ENCODE measurements around the gene ZNF106. TPM values are rescaled to one million over a fixed set of nuclear protein-coding genes. Genes with fewer than 3 reads are reported as not detected.
A peak's percentile ranks its signal among the peaks of the same experiment; 100 is the strongest.

ZNF106 gene
- total RNA-seq, 1 donor from 2014 or later, result 80.2 TPM

DNA sequence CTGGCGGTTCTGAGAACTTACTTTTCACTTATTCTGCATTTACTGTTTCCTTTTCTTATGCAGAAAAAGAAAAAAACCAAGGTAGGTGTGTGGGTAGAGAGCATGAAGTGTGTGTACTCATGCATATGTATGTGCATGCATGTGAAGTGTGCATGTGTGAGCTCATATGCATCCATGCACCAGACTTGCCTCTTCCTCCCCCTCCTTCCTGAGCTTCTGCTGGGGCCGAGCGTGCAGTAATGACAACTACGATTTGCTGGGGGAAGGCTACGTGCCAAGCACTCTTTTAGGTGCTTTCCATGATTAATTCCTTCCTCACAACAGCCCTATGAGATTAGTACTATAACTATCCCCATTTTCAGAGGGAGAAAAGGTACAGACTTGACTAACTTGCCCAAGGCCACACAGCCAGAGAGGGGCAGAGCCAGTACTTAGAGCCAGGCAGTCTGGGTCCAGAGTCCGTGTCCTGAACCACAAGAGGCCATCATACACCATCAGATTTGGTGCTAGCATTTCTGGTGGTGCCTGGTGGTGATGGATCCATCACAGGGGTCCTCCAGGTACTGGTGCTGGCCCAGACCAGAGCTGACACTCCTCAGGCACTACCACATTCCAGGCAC lies 85.0 kb downstream of the ZNF106 start:
- no peak for DNase-seq (ENCODE audit: low spot score)

DNA sequence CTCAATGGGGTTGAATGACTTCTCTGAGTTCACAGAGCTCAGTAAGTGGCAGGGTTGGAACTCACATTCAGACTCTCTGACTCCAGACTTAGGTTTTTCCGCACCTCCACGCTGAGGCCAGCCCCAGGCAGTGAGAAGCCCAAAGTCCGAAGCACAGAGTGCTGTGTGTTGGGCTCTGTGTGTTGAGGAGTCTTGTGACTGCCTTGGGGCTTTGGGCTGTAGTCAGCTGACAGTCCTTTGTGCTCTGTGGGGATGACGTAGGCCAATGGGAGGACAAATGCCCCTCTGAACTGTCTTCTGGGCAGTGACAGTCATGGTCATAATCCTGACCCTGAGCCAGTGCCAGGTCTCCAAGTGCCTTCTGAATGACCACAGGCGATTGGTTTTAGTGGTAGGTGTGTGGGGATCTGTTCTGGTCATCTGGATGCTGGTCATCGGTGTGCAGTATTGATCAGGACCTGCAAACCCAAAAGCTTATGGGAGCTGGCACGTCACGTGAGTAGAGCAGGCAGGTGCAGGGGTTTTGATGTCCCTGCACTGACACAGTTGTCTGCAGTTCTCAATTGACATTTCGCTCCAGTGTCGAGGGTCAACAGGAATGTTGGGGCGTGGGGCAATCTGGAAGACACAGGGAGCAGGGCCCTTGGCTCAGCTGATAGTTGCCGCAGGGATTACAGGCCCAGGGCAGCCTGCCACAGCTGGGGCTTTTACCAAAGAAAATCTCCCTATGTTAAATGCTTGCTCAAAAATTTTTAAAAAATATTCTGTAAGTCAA lies 86.3 kb downstream of the ZNF106 start:
- DNase-seq (ENCODE audit: low spot score), result no peak

DNA sequence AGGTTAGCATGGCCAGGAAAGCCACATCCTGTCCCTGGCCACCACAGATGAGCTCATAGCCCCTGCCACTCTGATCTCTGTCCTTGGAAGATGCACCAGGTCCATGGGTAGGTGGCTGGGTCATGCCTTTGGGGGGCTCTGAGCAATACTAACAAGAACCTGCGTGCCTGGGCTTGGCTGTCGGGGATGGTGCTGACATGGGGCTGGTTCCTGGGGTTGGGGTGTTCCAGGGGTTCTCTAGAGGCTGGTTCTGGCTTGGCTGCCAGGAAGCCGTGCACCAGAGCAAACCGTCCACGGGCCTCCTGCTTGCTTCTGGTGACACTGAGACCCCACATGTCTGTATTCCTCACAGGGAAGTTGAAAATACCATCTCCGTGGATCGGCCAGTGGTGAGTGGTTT lies 87.6 kb downstream of the ZNF106 start:
- no peak for DNase-seq (ENCODE audit: low spot score)

DNA sequence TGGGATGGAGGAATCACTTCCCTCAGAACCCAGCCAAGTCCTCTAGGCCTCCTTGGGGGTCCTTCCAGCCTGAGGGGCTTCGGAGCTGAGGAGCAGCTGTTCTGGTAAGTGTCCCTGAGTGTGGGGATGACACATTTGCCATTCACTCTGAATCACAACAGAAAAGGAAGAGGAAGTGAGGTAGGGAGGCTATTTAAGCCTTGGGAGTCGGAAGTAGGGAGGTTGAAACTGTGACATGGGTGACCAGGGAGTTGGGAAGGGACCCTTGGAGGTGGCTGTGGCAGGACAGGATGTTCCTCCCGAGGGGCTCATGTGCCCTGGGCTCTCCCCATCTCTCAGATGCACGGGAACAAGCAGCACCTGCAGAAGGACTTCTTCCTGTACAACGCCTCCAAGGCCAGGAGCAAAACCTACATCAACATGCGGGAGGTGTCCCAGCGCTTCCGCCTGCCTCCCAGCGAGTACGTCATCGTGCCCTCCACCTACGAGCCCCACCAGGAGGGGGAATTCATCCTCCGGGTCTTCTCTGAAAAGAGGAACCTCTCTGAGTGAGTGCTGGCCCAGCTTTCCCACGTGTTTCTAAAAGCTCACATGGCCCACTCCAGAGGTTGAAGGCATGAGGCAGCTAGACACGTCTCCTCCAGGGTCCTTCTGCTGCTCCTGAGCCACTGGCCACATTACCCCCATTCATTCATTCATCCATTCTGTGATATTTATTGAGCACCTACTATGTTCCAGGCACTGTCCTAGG lies 88.3 kb downstream of the ZNF106 start:
- DNase-seq (ENCODE audit: low spot score), result no peak

DNA sequence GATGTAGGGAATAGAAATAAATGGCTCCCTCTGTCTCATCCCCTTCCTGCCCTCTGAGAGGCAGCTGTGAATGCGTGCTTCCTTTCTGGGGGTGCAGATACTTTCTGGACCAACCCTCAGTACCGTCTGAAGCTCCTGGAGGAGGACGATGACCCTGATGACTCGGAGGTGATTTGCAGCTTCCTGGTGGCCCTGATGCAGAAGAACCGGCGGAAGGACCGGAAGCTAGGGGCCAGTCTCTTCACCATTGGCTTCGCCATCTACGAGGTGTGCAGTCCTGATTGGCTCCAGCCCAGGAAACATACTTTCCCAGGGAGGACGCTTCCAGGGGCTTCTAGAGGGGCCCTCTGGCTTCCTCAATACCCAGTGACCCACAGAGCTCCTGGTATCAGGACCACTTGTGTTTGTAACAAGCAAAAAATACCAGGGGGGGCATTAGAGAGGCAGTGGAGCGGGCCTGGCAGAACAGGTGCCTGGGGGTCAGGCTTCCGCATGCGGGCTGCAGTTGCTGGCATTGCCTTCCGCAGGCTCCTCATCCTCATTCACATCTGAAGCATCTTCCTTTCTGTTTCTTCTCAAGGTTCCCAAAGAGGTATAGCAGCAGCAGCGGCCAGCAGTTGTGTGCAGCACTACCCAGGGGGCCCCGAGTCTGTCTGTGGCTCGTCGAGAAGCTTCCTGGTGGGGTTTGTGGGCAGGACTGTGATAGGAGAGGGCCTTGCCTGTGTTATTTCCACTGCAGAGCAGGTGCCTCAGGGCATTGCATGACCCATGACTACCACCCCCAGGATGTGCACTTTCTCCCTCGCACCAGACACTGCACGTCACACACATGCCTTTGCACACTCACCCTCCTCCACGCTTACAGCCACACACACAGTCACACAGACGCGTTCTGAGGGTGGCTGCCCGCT lies 89.1 kb downstream of the ZNF106 start:
- DNase-seq (ENCODE audit: low spot score), result no peak

DNA sequence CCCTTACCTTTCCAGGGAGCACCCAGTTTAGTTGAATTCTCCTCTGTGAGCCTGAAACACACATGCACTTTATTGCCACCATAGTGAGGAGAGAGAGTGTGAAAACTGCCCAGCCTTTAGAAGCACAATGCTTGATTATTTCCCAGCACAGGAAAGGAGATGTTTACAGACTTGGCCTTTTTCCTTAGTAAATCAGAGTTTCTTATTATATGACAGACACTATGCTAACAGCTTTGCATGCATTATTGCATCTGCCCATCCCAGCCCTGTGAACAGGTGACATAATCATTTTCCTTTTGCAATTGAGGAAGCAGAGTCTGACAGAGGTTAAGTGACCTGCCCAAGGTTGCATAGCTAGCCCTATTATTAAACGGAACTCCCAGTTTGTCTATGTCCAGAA lies 95.1 kb downstream of the ZNF106 start:
- no peak for DNase-seq (ENCODE audit: low spot score)

DNA sequence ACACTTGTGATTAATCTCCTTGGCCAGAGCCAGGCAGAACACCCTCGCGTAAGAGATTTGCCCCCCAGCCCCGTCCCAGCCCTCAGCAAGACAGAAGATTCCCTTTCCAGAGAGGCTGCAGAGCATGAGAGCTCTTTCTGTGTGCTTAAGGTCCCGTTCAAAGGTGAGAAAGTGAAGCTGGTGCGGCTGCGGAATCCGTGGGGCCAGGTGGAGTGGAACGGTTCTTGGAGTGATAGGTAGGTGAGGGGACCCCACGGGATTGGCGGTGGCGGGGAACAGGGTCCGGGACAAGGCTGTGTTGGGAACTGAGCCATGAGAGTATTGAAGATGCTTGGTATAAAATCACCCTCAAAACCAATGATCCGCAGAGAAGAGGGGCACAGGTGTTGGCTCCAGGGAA lies 96.8 kb downstream of the ZNF106 start:
- no peak for DNase-seq (ENCODE audit: low spot score)

DNA sequence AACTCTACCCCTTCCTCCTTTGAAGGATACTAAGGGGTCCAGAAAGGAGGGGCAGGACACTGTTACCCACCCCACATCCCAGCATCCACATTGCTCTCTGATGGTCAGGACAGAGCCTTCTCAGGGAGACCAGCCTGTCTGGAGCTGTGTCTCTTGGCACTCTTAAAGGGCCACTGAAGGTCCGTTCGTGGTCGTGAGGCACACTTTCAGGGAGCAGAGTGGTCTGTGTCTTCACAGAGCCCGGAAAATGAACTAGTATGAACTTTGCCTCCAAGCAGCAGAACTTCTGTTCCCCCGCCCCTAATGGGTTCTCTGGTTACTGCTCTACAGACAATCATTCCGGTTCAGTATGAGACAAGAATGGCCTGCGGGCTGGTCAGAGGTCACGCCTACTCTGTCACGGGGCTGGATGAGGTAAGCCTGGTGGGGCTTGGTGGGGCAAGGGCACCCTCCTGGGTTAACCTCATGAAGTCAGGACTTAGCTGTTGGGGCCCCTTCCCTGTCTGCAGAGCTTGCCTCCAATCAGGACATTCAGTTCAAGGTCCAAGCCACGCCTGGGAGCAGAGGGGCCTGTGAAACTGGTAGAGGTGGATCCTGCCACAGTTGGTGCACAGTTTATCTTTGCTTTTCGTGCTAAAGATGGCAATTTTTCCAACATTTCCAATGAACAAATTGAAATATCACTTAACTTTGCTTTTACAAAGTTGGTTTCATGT lies 98.5 kb downstream of the ZNF106 start:
- peak; percentile 12 for DNase-seq (ENCODE audit: low spot score)

DNA sequence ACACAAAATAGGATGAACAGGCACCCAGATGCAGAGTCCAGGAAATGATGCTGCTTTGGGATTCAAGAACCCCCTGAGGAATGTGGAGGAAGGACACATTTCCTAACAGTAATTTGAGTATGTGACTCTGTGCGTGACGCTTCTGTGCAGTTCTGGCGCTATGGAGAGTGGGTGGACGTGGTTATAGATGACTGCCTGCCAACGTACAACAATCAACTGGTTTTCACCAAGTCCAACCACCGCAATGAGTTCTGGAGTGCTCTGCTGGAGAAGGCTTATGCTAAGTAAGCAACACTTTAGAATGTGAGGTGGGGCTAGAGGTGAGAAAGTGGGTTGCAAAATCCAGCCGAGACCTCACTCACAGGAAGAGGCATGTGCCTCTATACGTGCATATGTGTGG lies 103.3 kb downstream of the ZNF106 start:
- DNase-seq (ENCODE audit: low spot score), result no peak

DNA sequence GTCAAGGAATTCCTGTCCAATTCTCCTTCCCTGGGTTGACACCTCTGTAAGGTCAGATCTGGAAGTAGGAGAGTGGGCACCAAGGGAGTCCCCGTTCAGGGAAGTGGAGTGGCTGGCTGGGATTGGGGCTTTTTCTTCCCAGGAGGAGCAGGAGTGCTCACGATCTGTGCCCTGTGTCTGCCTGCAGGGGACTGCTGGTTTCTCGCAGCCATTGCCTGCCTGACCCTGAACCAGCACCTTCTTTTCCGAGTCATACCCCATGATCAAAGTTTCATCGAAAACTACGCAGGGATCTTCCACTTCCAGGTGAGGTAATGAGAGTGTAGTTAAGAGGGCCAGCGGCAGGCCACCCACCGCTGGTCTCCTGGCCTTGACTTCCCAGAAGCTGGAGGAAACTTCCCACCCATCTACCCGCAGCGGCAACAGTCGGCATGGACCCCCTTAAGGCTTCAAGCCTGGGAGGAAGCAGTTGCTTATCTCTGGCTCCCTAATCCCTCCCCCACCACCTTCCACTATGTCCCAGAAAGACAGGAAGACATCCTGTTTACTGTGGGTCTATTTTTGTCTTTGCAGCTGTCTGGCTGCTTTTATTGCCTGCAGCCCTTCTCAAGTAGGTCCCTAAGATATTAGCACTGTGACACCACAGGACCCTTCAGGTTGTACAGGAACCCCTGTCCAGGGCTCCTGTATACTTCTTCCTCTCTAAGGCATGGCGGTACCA lies 104.8 kb downstream of the ZNF106 start:
- DNase-seq (ENCODE audit: low spot score), result no peak

DNA sequence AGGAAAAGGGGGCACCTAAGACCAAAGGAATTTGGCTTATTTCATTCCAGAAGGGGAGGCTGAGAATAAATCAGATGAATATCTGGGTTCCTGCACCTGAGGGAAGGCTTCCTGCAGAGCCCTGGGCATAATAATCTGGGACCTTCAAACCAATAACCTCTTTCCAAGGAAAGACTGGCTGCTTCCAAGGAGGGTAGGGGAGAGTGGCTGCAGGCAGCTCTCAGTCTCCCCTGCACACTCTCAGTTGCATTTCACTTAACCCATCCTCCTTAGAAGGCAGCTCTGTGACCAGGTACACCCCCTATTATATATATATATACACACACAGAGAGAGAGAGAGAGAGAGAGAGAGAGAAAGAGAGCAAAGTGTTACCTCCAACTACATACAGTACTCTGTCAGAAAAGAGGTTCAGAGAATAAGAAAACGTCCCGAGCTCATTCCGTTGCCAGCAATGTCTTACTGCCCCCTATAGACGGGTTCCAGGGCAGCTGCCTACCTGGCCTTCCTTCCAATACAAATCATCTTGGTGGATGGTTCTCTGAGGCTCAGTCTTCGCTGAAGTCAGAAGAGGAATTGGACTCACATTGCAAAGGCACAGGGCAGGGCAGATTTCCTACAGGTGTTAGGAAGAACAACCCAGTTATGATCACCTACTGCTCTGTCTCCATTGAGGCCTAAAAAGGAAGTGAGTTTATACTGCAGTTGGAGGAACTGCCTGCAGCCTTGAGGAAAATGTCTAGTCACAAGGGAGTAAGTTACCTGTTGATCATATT lies 105.5 kb downstream of the ZNF106 start:
- DNase-seq (ENCODE audit: low spot score), result no peak

DNA sequence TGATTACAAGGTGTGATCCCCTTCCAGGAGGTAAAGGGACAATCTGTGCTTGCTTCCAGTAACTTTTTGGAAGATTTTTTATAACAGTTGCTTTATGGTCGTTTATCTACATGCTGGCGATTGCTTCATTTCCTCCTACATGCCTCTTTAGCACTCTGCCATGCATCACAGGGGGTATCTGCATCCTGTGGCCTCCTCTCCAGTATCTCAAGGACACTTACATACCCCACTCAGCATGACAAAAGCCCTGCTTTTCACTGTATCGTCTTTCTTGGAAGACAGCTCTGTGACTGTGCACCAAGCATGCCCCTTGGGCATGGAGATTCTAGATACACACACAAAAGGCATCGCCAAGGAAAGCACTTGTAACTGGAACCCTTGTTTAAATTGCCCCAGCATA lies 106.3 kb downstream of the ZNF106 start:
- no peak for DNase-seq (ENCODE audit: low spot score)

DNA sequence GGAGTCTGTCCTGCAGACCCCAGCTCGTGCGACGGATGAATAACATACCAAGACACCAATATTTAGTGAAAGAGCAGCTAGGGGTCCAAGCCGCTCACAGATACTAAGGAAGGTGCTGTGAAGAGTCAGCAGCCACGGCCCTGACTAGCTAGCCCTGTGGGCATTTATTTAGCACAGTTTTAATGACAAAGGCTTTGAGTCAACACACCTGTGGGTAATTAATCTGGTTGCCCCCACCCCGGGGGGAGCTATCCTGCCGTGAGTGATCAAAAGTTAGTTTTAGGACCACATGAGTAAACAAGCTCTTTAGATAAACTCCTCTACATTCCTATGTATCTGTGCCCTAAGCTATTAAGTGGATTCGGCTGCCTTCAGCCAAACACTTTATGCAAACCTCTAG lies 112.9 kb downstream of the ZNF106 start:
- DNase-seq (ENCODE audit: low spot score), result no peak

DNA sequence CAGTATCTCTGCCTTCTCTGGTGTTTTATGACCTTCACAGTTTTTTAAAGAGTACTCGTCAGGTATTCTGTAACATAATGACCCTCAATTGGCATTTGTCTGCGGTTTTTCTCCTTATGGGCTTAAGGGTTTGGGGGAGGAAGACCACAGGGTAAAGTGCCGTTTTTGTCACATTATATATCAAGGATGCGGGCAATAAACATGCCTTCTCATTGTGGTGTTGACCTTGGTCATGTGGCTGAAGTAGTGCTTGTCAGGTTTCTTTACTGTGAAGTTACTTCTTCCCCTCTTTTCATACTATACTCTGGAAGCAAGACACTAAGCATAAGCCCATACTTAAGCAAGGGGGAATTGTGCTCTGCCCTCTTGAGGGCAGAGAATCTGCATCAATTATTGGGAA lies 115.0 kb downstream of the ZNF106 start:
- DNase-seq (ENCODE audit: low spot score), result no peak

DNA sequence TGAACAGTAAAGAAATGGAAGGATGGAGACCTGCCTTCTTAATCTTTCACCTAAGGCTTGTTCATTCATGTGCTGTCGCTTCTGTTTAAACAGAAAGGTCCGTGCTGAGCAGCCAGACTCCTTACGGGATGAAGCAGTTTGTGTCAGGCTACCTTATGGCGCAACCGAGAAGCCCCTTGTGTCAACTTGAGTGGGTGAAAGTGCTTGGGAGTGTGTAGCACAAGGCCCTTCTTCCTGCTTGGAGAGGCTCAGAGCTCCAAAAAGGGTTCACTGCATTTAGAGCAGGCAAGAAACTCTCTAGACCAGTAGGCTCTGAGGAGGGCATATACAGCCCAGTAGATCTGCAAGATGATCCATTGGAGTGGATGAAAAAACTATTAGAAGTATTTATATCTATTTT lies 115.7 kb downstream of the ZNF106 start:
- no peak for DNase-seq (ENCODE audit: low spot score)

DNA sequence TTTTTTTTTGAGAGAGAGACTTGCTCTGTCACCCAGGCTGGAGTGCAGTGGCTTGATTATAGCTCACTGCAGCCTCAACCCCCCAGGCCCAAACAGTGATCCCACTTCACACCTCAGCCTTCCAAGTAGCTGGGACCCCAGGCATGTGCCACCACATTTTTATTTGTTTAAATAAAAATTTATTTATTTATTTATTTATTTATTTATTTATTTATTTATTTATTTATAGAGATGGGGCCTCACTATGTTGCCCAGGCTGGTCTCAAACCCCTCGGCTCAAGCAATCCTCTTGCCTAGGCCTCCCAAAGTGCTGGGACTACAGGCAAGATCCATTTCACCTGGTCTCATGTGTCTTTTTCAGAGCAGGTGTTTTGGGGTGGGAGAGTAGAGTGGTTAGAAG lies 116.1 kb downstream of the ZNF106 start:
- DNase-seq (ENCODE audit: low spot score), result no peak

DNA sequence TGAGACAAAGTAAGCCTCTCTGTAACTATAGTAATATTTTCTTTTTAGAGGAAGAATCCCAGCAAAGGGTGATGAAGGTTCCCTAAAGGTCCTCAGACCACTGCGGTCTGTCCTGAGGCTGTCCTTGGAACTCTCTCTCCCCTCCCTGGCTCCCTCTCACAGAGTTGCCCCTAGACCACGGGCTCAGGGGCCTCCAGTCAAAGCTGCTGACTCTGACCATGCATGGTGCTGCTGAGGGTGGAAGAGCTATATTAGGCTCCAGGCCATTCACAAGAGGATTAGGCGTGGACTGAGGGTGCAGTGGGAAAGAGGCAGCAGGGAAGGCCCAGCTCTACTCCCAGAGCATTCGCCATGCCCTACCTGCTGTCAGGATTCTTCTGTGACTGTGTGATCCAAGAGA lies 117.0 kb downstream of the ZNF106 start:
- DNase-seq (ENCODE audit: low spot score), result no peak

DNA sequence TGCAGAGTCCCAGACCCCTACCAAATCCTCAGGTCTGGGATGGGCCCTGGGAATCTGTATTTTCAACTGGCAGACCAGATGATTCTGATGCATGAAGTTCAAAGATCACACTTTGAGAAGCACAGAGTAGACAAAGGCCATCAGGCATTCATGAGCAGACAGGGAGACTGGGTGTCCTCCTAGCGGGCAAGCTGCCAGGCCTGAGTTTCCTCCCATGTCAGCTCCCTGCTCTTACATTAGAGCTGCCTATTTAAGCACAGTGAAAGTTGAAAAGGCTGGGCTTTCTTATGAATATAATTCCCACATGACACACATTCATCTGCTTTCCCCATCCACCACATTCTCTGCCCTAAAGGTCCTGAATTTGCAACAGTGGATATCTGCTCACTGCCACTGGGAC lies 117.7 kb downstream of the ZNF106 start:
- no peak for DNase-seq (ENCODE audit: low spot score)

DNA sequence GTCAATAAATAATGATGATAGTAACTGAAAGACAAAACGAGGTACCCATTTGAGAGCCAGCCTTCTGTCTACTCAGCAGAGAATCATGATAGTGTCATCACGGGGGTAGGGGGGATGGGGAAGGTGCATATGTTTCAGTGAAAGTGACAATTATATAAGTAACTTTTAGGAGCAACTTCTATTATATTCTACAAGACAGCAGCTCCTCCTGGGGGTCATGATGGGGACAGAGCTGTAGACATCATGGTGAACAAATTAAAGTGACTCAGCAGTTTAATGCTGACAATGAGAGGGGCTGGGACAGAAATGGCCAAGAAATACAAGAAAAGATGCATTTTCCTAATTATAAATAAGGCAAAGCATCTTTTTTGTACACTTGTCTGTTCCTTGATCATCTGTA lies 119.8 kb downstream of the ZNF106 start:
- no peak for DNase-seq (ENCODE audit: low spot score)

DNA sequence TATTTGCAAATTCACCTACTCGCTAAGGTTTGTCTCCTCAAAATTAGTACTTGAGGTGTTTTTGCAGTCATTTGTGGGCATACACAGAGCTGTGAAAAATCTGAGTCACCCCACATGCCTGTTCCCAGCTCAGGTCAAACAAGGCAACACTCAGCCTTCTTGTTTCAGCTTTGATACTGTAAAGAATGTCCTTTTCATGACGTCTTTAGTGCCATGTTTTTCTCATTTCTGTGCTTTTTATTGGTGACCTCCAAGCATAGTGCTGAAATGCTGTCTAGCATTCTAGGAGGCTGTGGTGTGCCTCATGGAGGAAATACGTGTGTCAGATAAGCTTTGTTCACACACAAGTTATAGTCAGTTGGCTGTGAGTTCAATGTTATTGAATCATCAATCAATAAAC lies 122.8 kb downstream of the ZNF106 start:
- DNase-seq (ENCODE audit: low spot score), result no peak
